Adrenal gland (tissue), 12 donors: ENCODE data around the gene RUNX3. TPM values are rescaled to one million over a fixed set of nuclear protein-coding genes. Genes with fewer than 3 reads are reported as not detected.

Experiments used
- DNase-seq, 7 donors: peaks; one replicate each; pipeline ENCODE4 v3.0.0-alpha.2; 2019 to 2020
- H3K27ac ChIP-seq, 5 donors: fragments of 200-600 bp; sonication (generic) in 4 of 5; 1 replicate in 3 of 5; 2 replicates in 2 of 5; pipeline versions ENCODE4 v1.5.1 to v1.8.0; 2016 to 2020; ENCODE audit warnings: mild to moderate bottlenecking in 1 of 5
- H3K27me3 ChIP-seq: fragments of 200-600 bp; 2 replicates; pipeline ENCODE4 v1.8.0; 2021
- H3K36me3 ChIP-seq, 2 donors: fragments of 200-600 bp; replicated peaks in 1 of 2; 1 replicate in 1 of 2; 2 replicates in 1 of 2; pipeline versions ENCODE4 v1.5.1 to v1.8.0; 2018 to 2022
- H3K4me1 ChIP-seq, 2 donors: fragments of 200-600 bp; replicated peaks in 1 of 2; 1 replicate in 1 of 2; 2 replicates in 1 of 2; pipeline versions ENCODE4 v1.5.1 to v1.8.0; 2018 to 2021
- H3K4me3 ChIP-seq, 4 donors: fragments of 200-600 bp; sonication (generic) in 3 of 4; one replicate each; pipeline ENCODE4 v1.5.1; 2016 to 2018
- H3K9me3 ChIP-seq, 3 donors: fragments of 200-600 bp; sonication (generic) in 1 of 3; replicated peaks in 1 of 3; 1 replicate in 2 of 3; 2 replicates in 1 of 3; pipeline versions ENCODE4 v1.5.1 to v1.8.0; 2016 to 2021
- CTCF ChIP-seq, 6 experiments: fragments of 450-650 bp in 4 of 6; fragments of 200-600 bp in 2 of 6; sonication (generic) in 1 of 6; IDR thresholded peaks; 1 replicate in 5 of 6; 2 replicates in 1 of 6; pipeline versions ENCODE4 v1.5.1 to v1.8.0; 2016 to 2021; ENCODE audit warnings: antibody characterized with exemption in 6 of 6, mild to moderate bottlenecking in 2 of 6, moderate library complexity in 1 of 6
- POLR2A ChIP-seq, 2 donors: fragments of 450-650 bp; IDR thresholded peaks; one replicate each; pipeline ENCODE4 v1.6.1; 2017; ENCODE audit warnings: antibody characterized with exemption in 2 of 2, mild to moderate bottlenecking in 2 of 2, moderate library complexity in 1 of 2
- WGBS, 4 donors: extraction: QIAGEN DNeasy Blood & Tissue Kit in 2 of 4; methylation state at CpG; one replicate each; pipeline versions ENCODE4 v1.1.5 to v1.1.7; 2013 to 2017; 5-methylcytosine and 5-hydroxymethylcytosine counted together
- intact Hi-C, 2 donors: fragments of 100-400 bp; cut with DNase I; formaldehyde crosslinking; loops; one replicate each; pipeline versions ENCODE4 v1.14.1 to v1.15.0; 2022 to 2023
- polyA plus RNA-seq, 3 donors: library from polyadenylated mRNA; stranded (reverse); fragments of 200-250 nt in 2 of 3; fragments of 350-450 nt in 1 of 3; fragmentation: Illumina TruSeq in 1 of 3; extraction: RNeasy Lipid Tissue Mini Kit (QIAGEN cat#74804) in 1 of 3; gene quantifications; one replicate each; pipeline ENCODE4 v1.2.3, GENCODE V29; 2013 to 2014
- total RNA-seq, 9 donors: library from RNA; depleted of rRNA in 4 of 9; stranded (reverse); fragments of >200 nt in 4 of 9; fragments of 120-200 nt in 1 of 9; fragmentation: NEBNext Ultra II Directional in 1 of 9; extraction: Animal tissue kit (Norgen Biotek cat#: 25700) in 1 of 9; gene quantifications; one replicate each; pipeline versions ENCODE4 v1.1.0 to v1.2.4, GENCODE V29; 2013 to 2023
- donor health status: healthy with polysubstance abuse.
- donor health status: Bipolar disorder and iron deficiency.
- donor health status: DM: yes; HTN: yes; CAD: no.
- donor health status: DM: no; HTN: no; CAD: no.
- donor health status: DM: no; HTN: no; CAD: no.
- donor health status: DM: yes; HTN: yes; CAD: no.

Gene RUNX3
- total and polyA plus RNA-seq, 12 donors = 0.06 to 7.5 (median 2.7) TPM

- Histone ChIP-seq H3K27me3 (peaks cover 4% of the 10 kb centered on the region), H3K4me1 (no peaks in the 10 kb centered on the region), H3K27ac (no peak overlapping the region), H3K4me3 (no peak overlapping the region), H3K9me3 (no peaks in the 10 kb centered on the region), H3K36me3 (no peaks in the 10 kb centered on the region)
- no peak for DNase-seq
- 62 to 90% (median 78%) methylated on average over 1 of the region's 1 CpG for WGBS, 4 donors
- intact Hi-C loops = no loop called here
- no peak for TF ChIP-seq POLR2A (IDR thresholded peaks at IDR 0.05)
Measured at GRCh38 chr1:24873148-24873547, 56.9 kb downstream of the RUNX3 start.

- TF ChIP-seq POLR2A (IDR thresholded peaks at IDR 0.05) (no peak), CTCF (IDR thresholded peaks at IDR 0.05) (no peak)
- no peak overlapping the region for H3K4me3 ChIP-seq
- WGBS, 4 donors = 73 to 83% (median 75%) methylated on average over 17 to 19 of the region's 19 CpGs
- H3K36me3 ChIP-seq = no peaks in the 10 kb centered on the region
- no peaks in the 10 kb centered on the region for H3K9me3 ChIP-seq
- intact Hi-C loops = no loop called here
- H3K27ac ChIP-seq = no peak overlapping the region
- DNase-seq = peak in 4 of 7 donors; percentile 30 to 55 (median 34)
- H3K4me1 ChIP-seq = no peaks in the 10 kb centered on the region
- H3K27me3 ChIP-seq = peaks cover 11% of the 10 kb centered on the region
Measured at GRCh38 chr1:24872061-24872850, 57.8 kb downstream of the RUNX3 start.

- H3K9me3 ChIP-seq = no peaks in the 10 kb centered on the region
- 73 to 88% (median 85%) methylated on average over 7 to 11 of the region's 11 CpGs for WGBS, 4 donors
- TF ChIP-seq CTCF (IDR thresholded peaks at IDR 0.05) (no peak), POLR2A (IDR thresholded peaks at IDR 0.05) (no peak)
- no peak overlapping the region for H3K27ac ChIP-seq
- DNase-seq = peak in 1 of 7 donors; percentile 35
- H3K36me3 ChIP-seq = no peaks in the 10 kb centered on the region
- no peak overlapping the region for H3K4me3 ChIP-seq
- intact Hi-C loops = no loop called here
- no peaks in the 10 kb centered on the region for H3K4me1 ChIP-seq
- H3K27me3 ChIP-seq = peaks cover 8% of the 10 kb centered on the region
Measured at GRCh38 chr1:24871306-24871901, 58.7 kb downstream of the RUNX3 start.

- Histone ChIP-seq H3K9me3 (no peaks in the 10 kb centered on the region), H3K36me3 (no peaks in the 10 kb centered on the region), H3K27me3 (peaks cover 8% of the 10 kb centered on the region), H3K27ac (no peak overlapping the region), H3K4me3 (no peak overlapping the region), H3K4me1 (no peaks in the 10 kb centered on the region)
- intact Hi-C loops = no loop called here
- peak in 1 of 7 donors; percentile 39 for DNase-seq
- TF ChIP-seq POLR2A (IDR thresholded peaks at IDR 0.05) (no peak), CTCF (IDR thresholded peaks at IDR 0.05) (no peak)
- WGBS, 4 donors = 57 to 71% (median 62%) methylated on average over 11 to 20 of the region's 20 CpGs
Measured at GRCh38 chr1:24870551-24871195, 59.4 kb downstream of the RUNX3 start.
